DOHH2 (cell line): Measurements from ENCODE around the gene PIK3R2.

Experiments used
- CTCF ChIP-seq: fragments of 200-600 bp; sonication (generic); IDR thresholded peaks from one replicate; pipeline ENCODE4 v1.5.1; 2014; ENCODE audit warnings: antibody characterized with exemption, mild to moderate bottlenecking, low read depth, low read length; ENCODE audit not compliant: poor library complexity, severe bottlenecking
- EZH2phosphoT487 ChIP-seq: fragments of 200-600 bp; sonication (generic); IDR thresholded peaks from 2 replicates; pipeline ENCODE4 v1.6.1; 2017; ENCODE audit warnings: borderline replicate concordance, mild to moderate bottlenecking, antibody characterized with exemption, low read length, moderate library complexity, mixed read lengths

- TF ChIP-seq CTCF (no peak), EZH2phosphoT487 (no peak)
These were observed 37.3 kb downstream of the PIK3R2 start for GRCh38 chr19:18190278-18190677.
